Measurements from ENCODE around the gene KYNU. TPM values are rescaled to one million over a fixed set of nuclear protein-coding genes. Genes with fewer than 3 reads are reported as not detected.

Gene KYNU
- polyA plus RNA-seq, 3 donors = 5.6 to 6.3 (median 6.2) TPM

GRCh38 chr2:142954493-142954892 lies 77.0 kb downstream of the KYNU start:
- DNase-seq = no peak

DNA sequence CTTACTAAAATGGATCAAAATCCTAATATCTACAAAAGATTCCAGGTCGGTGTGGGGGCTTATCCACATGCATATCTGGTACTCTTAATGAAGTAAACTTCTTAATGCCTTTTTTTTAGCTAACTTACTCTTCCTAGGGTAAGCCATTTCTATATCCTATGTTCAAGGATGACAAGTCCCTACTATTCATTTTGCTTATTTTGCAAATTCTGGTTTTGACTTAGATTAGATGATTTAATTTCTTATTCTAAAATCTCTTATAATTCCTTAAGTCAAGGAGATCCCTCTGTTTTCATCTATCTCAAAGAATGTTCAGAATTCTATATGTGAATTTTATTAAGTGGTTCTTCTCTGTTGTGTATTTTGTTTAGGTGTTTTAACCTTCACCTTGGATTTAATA lies 79.7 kb downstream of the KYNU start:
- no peak for DNase-seq

DNA sequence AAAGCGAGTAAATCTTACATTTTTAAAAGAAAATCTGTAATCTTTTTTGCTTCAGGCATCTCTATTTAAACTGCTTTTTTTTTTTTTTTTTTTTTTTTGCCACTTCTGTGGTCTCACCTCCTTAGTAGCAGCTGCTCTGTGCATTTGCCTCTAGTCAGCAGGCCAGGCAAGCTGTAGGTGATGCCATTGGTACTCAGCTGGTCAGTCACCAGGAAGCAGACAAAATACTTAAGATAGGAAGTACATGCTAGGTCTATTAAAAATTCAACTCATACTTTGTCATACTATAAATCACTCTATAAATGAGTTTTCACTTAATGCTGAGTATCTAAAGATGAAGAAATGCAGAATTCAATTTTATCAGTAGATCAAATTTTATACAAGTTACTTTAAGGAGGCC lies 83.7 kb downstream of the KYNU start:
- no peak for DNase-seq

- no peak for DNase-seq
These were observed 88.0 kb downstream of the KYNU start for GRCh38 chr2:142965443-142965842.

DNA sequence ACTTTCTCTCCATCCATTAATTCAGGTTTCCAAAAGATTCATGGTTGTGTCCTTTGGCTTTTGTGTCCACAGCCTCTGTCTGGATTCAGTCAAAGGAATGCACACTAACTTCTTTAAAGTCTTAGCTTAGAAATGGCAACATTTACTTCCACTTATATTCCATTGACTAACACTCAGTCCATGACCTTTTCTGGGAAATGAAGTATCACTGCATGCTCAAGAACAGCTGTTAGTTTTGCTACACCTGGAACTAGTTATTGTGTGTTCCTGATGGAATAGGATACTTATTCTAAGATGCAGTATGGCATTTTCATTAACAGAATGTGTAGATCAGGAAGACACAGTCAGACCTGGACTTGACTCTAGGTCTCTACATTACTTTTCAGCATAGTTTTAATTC lies 88.8 kb downstream of the KYNU start:
- no peak for DNase-seq

DNA sequence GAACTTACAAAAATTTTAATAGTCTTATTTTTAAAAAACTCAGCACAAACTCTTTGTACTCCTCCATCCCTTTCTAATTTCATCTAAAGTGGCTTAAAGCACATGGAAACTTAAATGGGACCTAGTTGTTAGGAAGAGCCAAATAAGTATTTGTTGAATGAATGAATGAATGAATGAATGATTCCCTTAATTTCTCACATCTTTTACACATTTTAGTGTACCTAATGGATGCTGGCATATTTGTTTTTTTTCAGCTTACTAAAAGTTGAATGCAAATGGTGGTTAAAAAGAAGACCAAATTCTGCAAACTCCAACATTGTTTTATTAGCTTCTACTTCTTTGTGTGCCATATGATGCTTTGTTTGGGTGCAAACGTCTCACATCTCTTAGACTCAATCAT lies 89.6 kb downstream of the KYNU start:
- no peak for DNase-seq

DNA sequence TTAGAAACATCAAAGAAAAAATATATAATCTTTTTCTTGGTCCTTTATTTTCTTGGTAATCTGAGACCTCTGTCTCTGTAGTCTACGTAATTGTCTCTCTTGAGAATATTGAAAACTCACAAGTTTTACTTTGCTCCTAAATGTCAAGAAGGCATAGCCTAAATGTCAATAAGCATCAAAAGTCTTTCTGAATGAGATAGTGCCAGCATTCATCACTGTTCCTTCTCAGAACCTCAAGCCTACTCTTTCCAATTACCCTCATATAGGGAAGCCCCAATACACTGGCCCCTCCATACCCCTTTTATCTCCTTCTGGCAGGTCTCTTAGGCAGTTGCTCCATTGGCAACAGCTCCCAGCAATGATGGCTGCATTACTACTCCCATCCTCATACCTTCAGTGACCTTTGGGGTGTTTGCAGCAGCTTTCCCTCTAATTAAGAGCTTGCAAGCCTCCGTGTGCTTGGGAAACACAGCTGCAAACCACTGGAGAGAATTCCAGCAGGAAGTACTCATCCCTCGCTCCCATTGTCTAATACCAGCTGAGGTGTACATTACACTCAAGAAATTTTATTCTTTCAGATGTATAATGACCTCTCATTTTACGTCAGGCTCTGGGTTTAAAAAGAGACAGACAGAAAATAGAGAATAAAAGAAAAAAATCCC lies 95.8 kb downstream of the KYNU start:
- DNase-seq = no peak

GRCh38 chr2:142973822-142974207 lies 96.4 kb downstream of the KYNU start:
- DNase-seq = no peak

DNA sequence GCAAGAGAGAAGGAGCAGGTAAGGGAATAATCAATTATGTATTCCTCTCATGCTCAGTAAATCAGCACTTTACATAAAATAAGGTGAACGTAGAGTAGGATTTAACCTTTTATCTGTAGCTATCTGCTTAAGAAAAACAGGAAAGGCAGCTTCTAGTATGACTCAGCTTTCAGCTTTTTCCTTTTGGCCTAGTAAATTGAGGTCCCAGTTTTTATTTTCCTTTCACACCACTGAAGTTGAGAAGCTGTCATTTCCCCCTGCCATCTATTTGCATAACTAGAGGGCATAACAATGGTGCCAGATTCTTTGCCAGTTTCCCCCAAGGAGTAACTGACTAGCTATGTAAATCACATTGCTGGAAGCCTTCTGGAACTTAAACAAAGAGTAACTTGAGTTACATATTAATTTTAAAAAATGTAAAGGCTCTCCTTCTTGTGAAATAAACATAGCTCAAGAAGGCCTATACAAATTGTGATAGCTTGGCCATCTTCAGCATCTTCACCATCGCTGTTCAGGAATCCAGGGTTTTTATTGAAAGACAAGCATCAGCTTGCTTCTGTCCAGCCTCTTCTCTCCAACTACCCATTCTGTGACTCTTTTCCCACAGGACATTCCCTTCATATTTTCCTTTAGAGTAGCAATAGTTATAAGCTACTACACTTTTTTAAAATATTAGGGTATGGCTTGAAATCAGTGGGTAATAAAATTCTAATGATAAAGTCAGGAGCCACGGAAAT lies 97.0 kb downstream of the KYNU start:
- DNase-seq = no peak

- DNase-seq = no peak
These were observed 97.8 kb downstream of the KYNU start for GRCh38 chr2:142975239-142975638.

- DNase-seq = no peak
These were observed 103.0 kb downstream of the KYNU start for GRCh38 chr2:142980246-142981068.

GRCh38 chr2:142981069-142981378 lies 103.6 kb downstream of the KYNU start:
- DNase-seq = no peak

GRCh38 chr2:142981756-142982155 lies 104.3 kb downstream of the KYNU start:
- DNase-seq = no peak

DNA sequence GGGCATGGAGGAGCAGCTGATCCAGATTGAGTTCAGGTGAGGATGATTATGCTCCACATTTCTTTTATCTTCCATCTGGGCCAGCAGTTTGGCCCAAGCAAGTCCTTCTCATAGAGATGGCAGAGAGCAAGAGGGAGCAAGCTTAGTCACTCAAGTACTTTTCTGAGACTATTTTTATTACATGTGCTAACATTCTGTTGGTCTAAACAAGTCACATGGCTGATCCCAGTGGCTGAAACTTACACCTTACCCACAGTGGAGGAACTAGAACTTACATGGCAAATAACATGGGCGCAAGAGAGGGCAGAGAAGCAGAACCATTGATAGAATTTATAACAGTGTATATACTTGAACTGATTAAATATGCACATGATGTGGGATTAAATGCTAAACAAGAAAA lies 105.7 kb downstream of the KYNU start:
- DNase-seq = no peak

- DNase-seq = no peak
These were observed 107.2 kb downstream of the KYNU start for GRCh38 chr2:142984657-142985056.

- no peak for DNase-seq
These were observed 109.6 kb downstream of the KYNU start for GRCh38 chr2:142987044-142987443.

GRCh38 chr2:142989273-142990204 lies 112.1 kb downstream of the KYNU start:
- peak; percentile 76 for DNase-seq

DNA sequence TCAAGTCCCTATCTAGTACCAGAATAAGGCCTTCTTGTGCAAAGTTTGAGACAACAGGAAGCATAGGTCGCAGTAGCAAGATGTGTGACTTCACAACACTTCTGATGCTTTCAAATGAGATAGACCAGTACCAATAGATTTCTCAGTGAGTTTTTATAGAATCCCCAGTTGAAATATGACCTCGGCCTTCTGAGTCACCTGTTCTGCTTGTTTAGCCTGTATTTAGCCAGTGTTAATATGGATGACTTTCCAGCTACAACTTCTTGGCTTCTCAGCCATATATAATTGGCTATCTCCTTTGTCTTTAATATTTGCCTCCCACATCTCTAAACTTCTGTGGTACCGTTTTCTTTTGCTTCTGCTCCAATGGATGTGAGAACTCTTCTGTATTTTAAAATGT lies 113.8 kb downstream of the KYNU start:
- DNase-seq = no peak

DNA sequence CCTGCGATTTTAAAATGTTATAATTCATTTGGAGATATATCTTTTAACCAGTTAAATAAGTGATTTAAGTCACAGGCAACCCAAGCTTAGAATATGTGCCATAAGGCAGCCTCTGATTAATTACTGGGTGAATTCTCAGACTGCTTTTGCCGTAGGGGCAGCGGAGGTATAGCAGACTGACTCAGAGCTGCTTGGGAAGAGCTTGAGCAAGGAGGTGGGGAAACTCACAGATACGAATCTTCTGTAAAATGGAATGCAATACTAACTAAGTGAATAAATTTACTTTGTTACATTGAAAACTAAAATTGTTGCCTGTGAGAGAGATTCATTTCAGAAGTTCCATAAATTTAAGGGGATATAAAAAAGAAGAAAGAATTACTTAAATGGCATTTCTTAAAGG lies 115.4 kb downstream of the KYNU start:
- no peak for DNase-seq

- peak; percentile 68 for DNase-seq
These were observed 116.3 kb downstream of the KYNU start for GRCh38 chr2:142993771-142994170.

- DNase-seq = no peak
These were observed 117.2 kb downstream of the KYNU start for GRCh38 chr2:142994665-142995064.

DNA sequence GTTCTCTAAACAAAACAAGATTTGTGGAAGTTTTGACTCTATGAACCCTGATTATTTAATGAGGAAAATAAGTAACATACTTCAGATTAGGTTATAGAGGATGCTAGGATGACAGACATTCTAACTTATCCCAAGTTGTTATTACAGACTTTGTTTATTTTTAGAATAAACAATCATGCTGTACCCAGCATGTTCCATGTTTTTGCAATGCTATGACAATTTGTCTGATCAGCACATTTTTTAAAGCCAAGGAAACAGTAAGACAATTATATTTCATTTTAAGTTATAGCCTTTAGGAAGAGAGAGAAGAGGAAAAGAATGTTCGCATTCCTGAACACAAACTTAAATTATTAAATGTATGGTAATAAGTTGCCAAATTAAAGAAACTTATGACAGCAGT lies 119.8 kb downstream of the KYNU start:
- DNase-seq = peak; percentile 41

All from renal pelvis (tissue), 4 donors.